AG09319 (cell line): ENCODE results near the gene SPNS2.
A peak's percentile ranks its signal among the peaks of the same experiment; 100 is the strongest.

Source experiments
- DNase-seq: peaks from one replicate; pipeline ENCODE4 v3.0.0-alpha.2; 2010; ENCODE audit warnings: low read depth; ENCODE audit errors: extremely low read depth
- TF ChIP-seq, protein P1 (sequence below): IDR thresholded peaks from 2 replicates; pipeline ENCODE4 v1.5.1; 2011; ENCODE audit warnings: low read depth, mild to moderate bottlenecking, inconsistent platforms, low read length, moderate library complexity

SPNS2 gene

GRCh38 chr17:4536259-4536741, 37.6 kb downstream of the SPNS2 start:
- DNase-seq, result no peak
- TF ChIP-seq, protein P1, sequence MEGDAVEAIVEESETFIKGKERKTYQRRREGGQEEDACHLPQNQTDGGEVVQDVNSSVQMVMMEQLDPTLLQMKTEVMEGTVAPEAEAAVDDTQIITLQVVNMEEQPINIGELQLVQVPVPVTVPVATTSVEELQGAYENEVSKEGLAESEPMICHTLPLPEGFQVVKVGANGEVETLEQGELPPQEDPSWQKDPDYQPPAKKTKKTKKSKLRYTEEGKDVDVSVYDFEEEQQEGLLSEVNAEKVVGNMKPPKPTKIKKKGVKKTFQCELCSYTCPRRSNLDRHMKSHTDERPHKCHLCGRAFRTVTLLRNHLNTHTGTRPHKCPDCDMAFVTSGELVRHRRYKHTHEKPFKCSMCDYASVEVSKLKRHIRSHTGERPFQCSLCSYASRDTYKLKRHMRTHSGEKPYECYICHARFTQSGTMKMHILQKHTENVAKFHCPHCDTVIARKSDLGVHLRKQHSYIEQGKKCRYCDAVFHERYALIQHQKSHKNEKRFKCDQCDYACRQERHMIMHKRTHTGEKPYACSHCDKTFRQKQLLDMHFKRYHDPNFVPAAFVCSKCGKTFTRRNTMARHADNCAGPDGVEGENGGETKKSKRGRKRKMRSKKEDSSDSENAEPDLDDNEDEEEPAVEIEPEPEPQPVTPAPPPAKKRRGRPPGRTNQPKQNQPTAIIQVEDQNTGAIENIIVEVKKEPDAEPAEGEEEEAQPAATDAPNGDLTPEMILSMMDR, result no peak

GRCh38 chr17:4536742-4537411, 38.2 kb downstream of the SPNS2 start:
- TF ChIP-seq, protein P1, result no peak
- peak; percentile 7 for DNase-seq

- no peak for DNase-seq
- TF ChIP-seq, protein P1, result no peak
Observed at GRCh38 chr17:4537451-4538235, 39.0 kb downstream of the SPNS2 start.

DNA sequence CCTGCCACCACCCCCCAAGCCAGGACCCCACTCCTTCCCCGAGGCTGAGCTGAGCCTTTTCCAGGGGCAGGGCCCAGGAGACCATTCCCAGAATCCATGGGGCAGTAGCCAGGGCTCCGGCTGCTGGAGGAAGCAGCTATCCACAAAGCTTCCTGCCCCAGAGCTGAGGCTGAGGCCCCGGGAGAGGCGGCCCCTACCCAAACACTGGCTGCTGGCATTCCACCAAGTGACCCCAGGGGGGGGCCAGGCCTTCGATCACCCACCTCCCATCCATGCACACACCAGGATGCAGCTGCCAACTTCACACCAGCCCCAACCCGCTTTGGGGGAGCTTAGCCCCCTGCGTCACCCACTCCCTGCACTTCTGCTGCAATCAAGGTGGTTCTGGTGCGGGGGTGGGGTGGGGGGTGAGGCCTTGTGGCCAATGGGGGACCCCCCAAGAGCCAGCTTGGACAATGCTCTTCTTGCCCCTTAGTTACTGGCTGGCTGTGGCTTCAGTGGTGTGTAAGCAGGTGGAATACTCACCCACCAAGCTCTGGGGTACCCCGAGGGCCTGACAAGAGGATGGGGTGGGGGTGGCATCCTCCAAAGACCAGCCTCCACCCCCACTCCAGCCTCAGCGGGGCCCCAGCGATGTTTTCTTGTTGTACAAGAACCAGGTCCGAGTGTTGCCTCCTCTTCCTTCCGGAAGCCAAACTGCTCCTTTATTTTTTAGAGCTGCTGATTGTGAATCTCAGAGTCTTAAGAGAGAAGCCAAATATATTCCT, 39.7 kb downstream of the SPNS2 start:
- TF ChIP-seq, protein P1, result no peak

GRCh38 chr17:4539025-4539424, 40.3 kb downstream of the SPNS2 start:
- no peak for DNase-seq
- TF ChIP-seq, protein P1, result no peak

More for the DNA sequence above, 39.7 kb downstream of the SPNS2 start:
- no peak for DNase-seq

DNA sequence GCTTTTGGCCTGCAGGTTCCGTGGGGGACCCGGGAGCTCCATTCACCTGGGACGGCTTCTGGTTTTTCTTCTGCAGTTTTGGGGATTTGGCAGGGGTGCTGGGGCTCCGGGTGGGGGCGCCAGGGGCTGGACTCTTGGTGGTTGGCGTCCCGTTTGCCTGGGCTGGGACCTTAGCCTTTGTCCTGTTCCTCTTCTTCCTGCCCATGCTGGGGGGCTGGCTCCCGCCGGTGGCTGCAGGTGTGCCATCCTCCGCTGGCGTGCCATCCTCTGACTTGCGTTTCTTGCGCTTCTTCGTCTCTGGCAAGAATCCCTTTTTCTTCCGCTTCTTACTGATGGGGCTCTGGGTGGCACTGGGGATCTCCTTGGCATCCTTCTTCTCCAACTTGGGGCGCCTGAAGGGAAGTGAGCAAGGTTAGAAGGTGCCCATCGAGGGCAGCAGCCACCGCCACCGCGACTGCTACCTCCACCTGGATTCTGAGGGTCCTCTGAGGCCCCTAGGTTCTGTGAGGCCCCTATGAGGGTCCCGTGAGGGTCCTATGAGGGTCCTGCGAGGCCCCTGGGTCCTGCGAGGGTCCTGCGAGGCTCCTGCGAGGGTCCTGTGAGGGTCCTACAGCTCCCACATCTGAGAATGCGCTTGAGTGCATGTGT, 41.0 kb downstream of the SPNS2 start:
- TF ChIP-seq, protein P1, result no peak
- no peak for DNase-seq
